ENCODE data around the gene ADCY1. TPM values are rescaled to one million over a fixed set of nuclear protein-coding genes. Genes with fewer than 3 reads are reported as not detected.

ADCY1 gene
- total and polyA plus RNA-seq, 2 donors from 2014 or later = 2.9 to 3.7 TPM

- FAIRE-seq (no peak), DNase-seq (peak in 1 of 5 donors; percentile 15)
- no peak for TF ChIP-seq CTCF (IDR thresholded peaks at IDR 0.05; ENCODE audit: borderline replicate concordance, extremely low read depth, insufficient read depth)
- peaks cover 0 to 9% (median 3%) of the 10 kb centered on the region in 3 donors for H3K4me1 ChIP-seq (ENCODE audit: control insufficient read depth in 2 of 3, insufficient read depth in 2 of 3, low read depth in 1 of 3, low read length in 3 of 3)
- no peak overlapping the region for H3K9ac ChIP-seq (ENCODE audit: low read length in 3 of 3)
- no peaks in the 10 kb centered on the region for H3K27me3 ChIP-seq (ENCODE audit: control insufficient read depth, insufficient read depth, low read length)
- no peak overlapping the region for H3K4me3 ChIP-seq (ENCODE audit: low read length in 3 of 3)
- H3K36me3 ChIP-seq (ENCODE audit: control insufficient read depth in 2 of 3, insufficient read depth in 3 of 3, low read length in 3 of 3) = no peaks in the 10 kb centered on the region
- intact Hi-C loops (cut with DNase I) = no loop called here
- no peaks in the 10 kb centered on the region for H3K9me3 ChIP-seq (ENCODE audit: control insufficient read depth in 2 of 3, insufficient read depth in 1 of 3, low read length in 3 of 3)
- H3K27ac ChIP-seq (ENCODE audit: low read depth in 2 of 2, low read length in 2 of 2) = no peak overlapping the region
Observed at GRCh38 chr7:45702751-45703150, 128.6 kb downstream of the ADCY1 start.

GRCh38 chr7:45703373-45703821, 129.2 kb downstream of the ADCY1 start:
- Histone ChIP-seq H3K27ac (ENCODE audit: low read depth in 2 of 2, low read length in 2 of 2) (no peak overlapping the region), H3K27me3 (ENCODE audit: control insufficient read depth, insufficient read depth, low read length) (no peaks in the 10 kb centered on the region), H3K4me3 (ENCODE audit: low read length in 3 of 3) (no peak overlapping the region), H3K9me3 (ENCODE audit: control insufficient read depth in 2 of 3, insufficient read depth in 1 of 3, low read length in 3 of 3) (no peaks in the 10 kb centered on the region), H3K9ac (ENCODE audit: low read length in 3 of 3) (no peak overlapping the region), H3K36me3 (ENCODE audit: control insufficient read depth in 2 of 3, insufficient read depth in 3 of 3, low read length in 3 of 3) (peaks cover 0 to 2% (median 0%) of the 10 kb centered on the region in 3 donors), H3K4me1 (ENCODE audit: control insufficient read depth in 2 of 3, insufficient read depth in 2 of 3, low read depth in 1 of 3, low read length in 3 of 3) (peaks cover 0 to 9% (median 3%) of the 10 kb centered on the region in 3 donors)
- FAIRE-seq = no peak
- intact Hi-C loops (cut with DNase I) = no loop called here
- no peak for TF ChIP-seq CTCF (IDR thresholded peaks at IDR 0.05; ENCODE audit: borderline replicate concordance, extremely low read depth, insufficient read depth)
- DNase-seq = peak in 2 of 5 donors; percentile 5 to 21

GRCh38 chr7:45703911-45704682, 129.9 kb downstream of the ADCY1 start:
- FAIRE-seq (no peak), DNase-seq (peak in 2 of 5 donors; percentile 4 to 18)
- no peaks in the 10 kb centered on the region for H3K9me3 ChIP-seq (ENCODE audit: control insufficient read depth in 2 of 3, insufficient read depth in 1 of 3, low read length in 3 of 3)
- no peak overlapping the region for H3K4me3 ChIP-seq (ENCODE audit: low read length in 3 of 3)
- H3K27me3 ChIP-seq (ENCODE audit: control insufficient read depth, insufficient read depth, low read length) = no peaks in the 10 kb centered on the region
- peaks cover 0 to 3% (median 0%) of the 10 kb centered on the region in 3 donors for H3K36me3 ChIP-seq (ENCODE audit: control insufficient read depth in 2 of 3, insufficient read depth in 3 of 3, low read length in 3 of 3)
- intact Hi-C loops (cut with DNase I) = no loop called here
- H3K4me1 ChIP-seq (ENCODE audit: control insufficient read depth in 2 of 3, insufficient read depth in 2 of 3, low read depth in 1 of 3, low read length in 3 of 3) = peaks cover 0 to 9% (median 3%) of the 10 kb centered on the region in 3 donors
- no peak overlapping the region for H3K9ac ChIP-seq (ENCODE audit: low read length in 3 of 3)
- no peak overlapping the region for H3K27ac ChIP-seq (ENCODE audit: low read depth in 2 of 2, low read length in 2 of 2)
- TF ChIP-seq CTCF (IDR thresholded peaks at IDR 0.05; ENCODE audit: borderline replicate concordance, extremely low read depth, insufficient read depth) = no peak
